ENCODE measurements around the gene CMKLR1. TPM values are rescaled to one million over a fixed set of nuclear protein-coding genes. Genes with fewer than 3 reads are reported as not detected.

Gene CMKLR1
- total and polyA plus RNA-seq, 5 experiments from 2014 or later, result 0.27 to 3.0 (median 0.83) TPM; not detected in 2

DNA sequence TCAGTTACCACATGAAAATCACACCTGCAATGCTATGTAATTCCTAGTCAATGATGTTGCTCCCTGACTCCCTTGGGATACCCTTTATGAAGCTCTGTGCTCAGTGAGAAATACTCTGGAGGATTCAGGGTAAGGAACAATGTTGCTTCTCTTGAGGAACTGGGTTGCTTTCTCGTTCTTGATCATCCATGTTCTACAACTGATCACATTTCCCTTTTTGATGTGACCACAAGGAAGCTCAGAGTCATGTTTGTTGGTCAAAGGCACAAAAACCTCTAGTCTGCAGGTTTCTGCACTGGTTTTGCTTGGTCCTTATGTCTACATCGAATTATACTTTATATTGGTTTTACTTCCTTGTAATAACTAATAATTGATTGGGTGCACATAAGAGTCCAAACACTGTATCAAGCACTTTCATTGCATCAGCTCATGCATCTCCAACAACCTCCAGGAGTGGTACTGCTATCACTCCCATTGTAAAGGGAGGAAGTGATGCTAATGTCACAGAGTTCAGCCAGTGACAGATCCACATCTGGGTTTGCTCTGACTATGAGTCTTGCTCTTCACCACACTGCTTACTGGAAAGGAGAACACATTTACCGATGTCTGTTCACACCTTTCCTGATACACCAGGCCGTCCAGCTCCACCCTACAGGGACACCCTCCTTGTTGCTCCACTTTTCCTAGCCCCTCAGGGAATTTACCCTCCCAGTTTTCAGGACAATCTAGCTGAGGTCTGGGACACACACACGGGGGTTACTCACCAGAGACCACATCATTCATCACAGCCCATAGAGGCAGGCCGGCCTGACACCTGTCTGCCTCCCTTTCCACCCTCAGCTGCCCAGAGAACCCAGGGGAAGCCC, 41.0 kb downstream of the CMKLR1 start:
- H3K27me3 Mint-ChIP-seq, result peaks cover 0 to 9% (median 7%) of the 10 kb centered on the region in 5 donors
- POLR2A ChIA-PET, result no interaction called here

DNA sequence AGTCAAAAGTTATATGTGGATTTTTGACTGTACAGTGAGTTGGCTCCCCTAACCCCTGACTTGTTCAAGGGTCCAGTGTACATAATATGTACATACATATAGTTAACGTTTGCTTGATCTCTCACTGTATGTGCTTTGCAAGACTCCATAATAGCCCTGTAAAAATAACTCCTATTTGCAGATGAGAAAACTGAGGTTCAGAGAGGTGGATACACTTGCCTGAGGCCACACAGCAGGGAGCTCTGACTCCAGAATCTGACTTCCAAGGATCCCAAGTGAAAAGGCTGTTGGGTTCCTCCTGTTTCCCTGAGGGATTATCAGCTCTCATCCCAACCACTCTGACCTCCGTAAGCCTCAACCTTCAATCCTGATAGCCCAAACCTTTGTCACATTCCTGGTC, 41.7 kb downstream of the CMKLR1 start:
- Mint-ChIP-seq H3K27ac (peak overlapping the region in 1 of 10 donors; percentile 60), H3K36me3 (no peaks in the 10 kb centered on the region), H3K4me3 (no peak overlapping the region), H3K4me1 (peaks cover 0 to 64% (median 4%) of the 10 kb centered on the region in 4 donors), H3K9me3 (peaks cover 0 to 2% (median 0%) of the 10 kb centered on the region in 9 donors), H3K27me3 (peaks cover 0 to 12% (median 7%) of the 10 kb centered on the region in 5 donors)
- POLR2A ChIA-PET, result no interaction called here
- no peak for ATAC-seq
- no peak for DNase-seq

More for the DNA sequence above, 41.0 kb downstream of the CMKLR1 start:
- Mint-ChIP-seq H3K27ac (peak overlapping the region in 2 of 10 donors; percentile 60 to 71), H3K4me3 (no peak overlapping the region), H3K9me3 (peaks cover 0 to 1% (median 0%) of the 10 kb centered on the region in 9 donors), H3K4me1 (peaks cover 0 to 66% (median 4%) of the 10 kb centered on the region in 4 donors), H3K36me3 (no peaks in the 10 kb centered on the region)
- DNase-seq (no peak), ATAC-seq (no peak)

DNA sequence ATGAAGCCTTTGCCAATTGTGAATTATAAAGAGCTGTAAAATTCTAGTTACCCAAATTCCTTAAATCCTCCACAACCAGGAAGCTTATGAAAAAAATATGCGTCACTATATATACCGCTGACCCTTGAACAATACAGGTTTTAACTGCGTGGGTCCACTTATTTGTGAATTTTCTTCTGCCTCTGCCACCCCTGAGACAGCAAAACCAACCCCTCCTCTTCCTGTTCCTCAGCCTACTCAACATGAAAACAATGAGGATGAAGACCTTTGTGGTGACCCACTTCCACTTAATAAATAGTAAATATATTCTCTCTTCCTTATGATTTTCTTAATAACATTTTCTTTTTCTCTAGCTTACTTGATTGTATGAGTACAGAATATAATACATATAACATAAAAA, 42.2 kb downstream of the CMKLR1 start:
- ATAC-seq (no peak), DNase-seq (no peak)
- Mint-ChIP-seq H3K27ac (no peak overlapping the region), H3K36me3 (no peaks in the 10 kb centered on the region), H3K4me1 (peaks cover 0 to 59% (median 4%) of the 10 kb centered on the region in 4 donors), H3K27me3 (peaks cover 0 to 17% (median 11%) of the 10 kb centered on the region in 5 donors), H3K9me3 (peaks cover 0 to 6% (median 0%) of the 10 kb centered on the region in 9 donors), H3K4me3 (no peak overlapping the region)
- POLR2A ChIA-PET, result no interaction called here

DNA sequence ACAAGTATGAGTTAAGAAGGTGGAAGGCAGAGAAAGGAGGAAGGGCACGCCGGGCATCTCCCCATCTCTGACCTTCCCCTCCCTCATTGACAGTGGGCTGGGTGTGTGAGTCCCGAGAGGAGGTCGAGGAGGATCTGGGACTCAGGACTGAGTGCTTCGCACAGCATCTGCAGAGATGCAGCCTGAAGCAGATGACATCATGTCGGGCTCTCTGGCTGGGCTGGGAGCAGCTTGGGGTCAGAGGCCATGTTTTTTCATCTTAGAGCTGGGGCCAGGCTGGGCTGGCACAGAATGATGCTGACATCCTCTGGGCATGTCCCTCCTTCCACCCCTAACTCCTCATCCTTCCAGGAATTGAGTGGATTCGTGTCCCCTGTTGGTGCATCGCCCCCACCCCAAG, 43.5 kb downstream of the CMKLR1 start:
- POLR2A ChIA-PET, result no interaction called here
- no peak overlapping the region for H3K4me3 Mint-ChIP-seq

GRCh38 chr12:108289350-108290161, 49.6 kb downstream of the CMKLR1 start:
- no peak for ATAC-seq
- H3K27me3 Mint-ChIP-seq, result peaks cover 3 to 40% (median 17%) of the 10 kb centered on the region in 5 donors
- DNase-seq, result no peak
- H3K9me3 Mint-ChIP-seq, result peaks cover 0 to 10% (median 0%) of the 10 kb centered on the region in 9 donors
- H3K27ac Mint-ChIP-seq, result no peak overlapping the region
- peaks cover 0 to 9% (median 0%) of the 10 kb centered on the region in 4 donors for H3K4me1 Mint-ChIP-seq
- POLR2A ChIA-PET, result no interaction called here
- H3K36me3 Mint-ChIP-seq, result no peaks in the 10 kb centered on the region
- no peak overlapping the region for H3K4me3 Mint-ChIP-seq

More for the DNA sequence above, 43.5 kb downstream of the CMKLR1 start:
- no peak for ATAC-seq
- H3K9me3 Mint-ChIP-seq, result peaks cover 0 to 10% (median 0%) of the 10 kb centered on the region in 9 donors
- no peak overlapping the region for H3K27ac Mint-ChIP-seq
- peaks cover 0 to 27% (median 9%) of the 10 kb centered on the region in 5 donors for H3K27me3 Mint-ChIP-seq
- DNase-seq, result no peak
- H3K36me3 Mint-ChIP-seq, result no peaks in the 10 kb centered on the region
- H3K4me1 Mint-ChIP-seq, result peaks cover 0 to 50% (median 2%) of the 10 kb centered on the region in 4 donors

GRCh38 chr12:108287227-108287626, 51.9 kb downstream of the CMKLR1 start:
- Mint-ChIP-seq H3K4me1 (peaks cover 0 to 28% (median 6%) of the 10 kb centered on the region in 4 donors), H3K4me3 (no peak overlapping the region), H3K27me3 (peaks cover 3 to 56% (median 22%) of the 10 kb centered on the region in 5 donors), H3K9me3 (peaks cover 0 to 6% (median 0%) of the 10 kb centered on the region in 9 donors), H3K27ac (no peak overlapping the region), H3K36me3 (no peaks in the 10 kb centered on the region)
- POLR2A ChIA-PET, result no interaction called here
- DNase-seq, result no peak
- no peak for ATAC-seq

- ATAC-seq, result no peak
Measured at GRCh38 chr12:108285016-108285415, 54.1 kb downstream of the CMKLR1 start.

GRCh38 chr12:108284163-108284562, 54.9 kb downstream of the CMKLR1 start:
- no peaks in the 10 kb centered on the region for H3K36me3 Mint-ChIP-seq
- H3K9me3 Mint-ChIP-seq, result no peaks in the 10 kb centered on the region
- no peak overlapping the region for H3K4me3 Mint-ChIP-seq
- ATAC-seq (no peak), DNase-seq (no peak)
- H3K27me3 Mint-ChIP-seq, result peaks cover 6 to 43% (median 21%) of the 10 kb centered on the region in 5 donors
- peaks cover 0 to 28% (median 6%) of the 10 kb centered on the region in 4 donors for H3K4me1 Mint-ChIP-seq
- no peak overlapping the region for H3K27ac Mint-ChIP-seq
- POLR2A ChIA-PET, result no interaction called here

More at GRCh38 chr12:108285016-108285415, 54.1 kb downstream of the CMKLR1 start:
- no peaks in the 10 kb centered on the region for H3K9me3 Mint-ChIP-seq
- POLR2A ChIA-PET, result no interaction called here
- no peak overlapping the region for H3K4me3 Mint-ChIP-seq
- DNase-seq, result no peak
- peaks cover 3 to 46% (median 22%) of the 10 kb centered on the region in 5 donors for H3K27me3 Mint-ChIP-seq
- H3K27ac Mint-ChIP-seq, result peak overlapping the region in 1 of 10 donors; percentile 53
- H3K4me1 Mint-ChIP-seq, result peaks cover 0 to 28% (median 6%) of the 10 kb centered on the region in 4 donors
- no peaks in the 10 kb centered on the region for H3K36me3 Mint-ChIP-seq

- no peaks in the 10 kb centered on the region for H3K9me3 Mint-ChIP-seq
- no peak for ATAC-seq
- no peaks in the 10 kb centered on the region for H3K36me3 Mint-ChIP-seq
- H3K27ac Mint-ChIP-seq, result no peak overlapping the region
- H3K27me3 Mint-ChIP-seq, result peaks cover 6 to 42% (median 17%) of the 10 kb centered on the region in 5 donors
- no peak overlapping the region for H3K4me3 Mint-ChIP-seq
- DNase-seq, result no peak
- POLR2A ChIA-PET, result no interaction called here
- H3K4me1 Mint-ChIP-seq, result peaks cover 0 to 31% (median 6%) of the 10 kb centered on the region in 4 donors
Measured at GRCh38 chr12:108282676-108283075, 56.4 kb downstream of the CMKLR1 start.

GRCh38 chr12:108282160-108282559, 57.0 kb downstream of the CMKLR1 start:
- ATAC-seq (no peak), DNase-seq (no peak)
- Mint-ChIP-seq H3K27ac (no peak overlapping the region), H3K9me3 (peaks cover 0 to 2% (median 0%) of the 10 kb centered on the region in 9 donors), H3K4me1 (peaks cover 0 to 32% (median 6%) of the 10 kb centered on the region in 4 donors), H3K36me3 (no peaks in the 10 kb centered on the region), H3K27me3 (peaks cover 6 to 42% (median 17%) of the 10 kb centered on the region in 5 donors), H3K4me3 (no peak overlapping the region)
- POLR2A ChIA-PET, result no interaction called here

- peaks cover 0 to 8% (median 2%) of the 10 kb centered on the region in 4 donors for H3K4me1 Mint-ChIP-seq
- H3K36me3 Mint-ChIP-seq, result no peaks in the 10 kb centered on the region
- POLR2A ChIA-PET, result no interaction called here
- H3K27ac Mint-ChIP-seq, result no peak overlapping the region
- H3K9me3 Mint-ChIP-seq, result peaks cover 0 to 2% (median 0%) of the 10 kb centered on the region in 9 donors
- no peak overlapping the region for H3K4me3 Mint-ChIP-seq
- ATAC-seq (no peak), DNase-seq (no peak)
- peaks cover 0 to 15% (median 3%) of the 10 kb centered on the region in 5 donors for H3K27me3 Mint-ChIP-seq
Measured at GRCh38 chr12:108277613-108278012, 61.5 kb downstream of the CMKLR1 start.

GRCh38 chr12:108273217-108273616, 65.9 kb downstream of the CMKLR1 start:
- Mint-ChIP-seq H3K27me3 (peaks cover 0 to 4% (median 1%) of the 10 kb centered on the region in 5 donors), H3K36me3 (no peaks in the 10 kb centered on the region), H3K4me3 (no peak overlapping the region), H3K4me1 (peaks cover 0 to 9% (median 0%) of the 10 kb centered on the region in 4 donors), H3K9me3 (peaks cover 0 to 5% (median 0%) of the 10 kb centered on the region in 9 donors), H3K27ac (no peak overlapping the region)
- POLR2A ChIA-PET, result no interaction called here
- DNase-seq (no peak), ATAC-seq (no peak)

Measured in naive thymus-derived CD8-positive, alpha-beta T cell (primary cell).